ENCODE measurements around the gene EID1.

GRCh38 chr15:48893311-48893710, 15.4 kb downstream of the EID1 start:
- TF ChIP-seq CTCF (IDR thresholded peaks at IDR 0.05), result no peak
- no peak for TF ChIP-seq POLR2A (IDR thresholded peaks at IDR 0.05)
